ENCODE results near the gene HTR2B. TPM values are rescaled to one million over a fixed set of nuclear protein-coding genes. Genes with fewer than 3 reads are reported as not detected.

HTR2B gene
- polyA plus RNA-seq, 1 experiment = 1.2 TPM

DNA sequence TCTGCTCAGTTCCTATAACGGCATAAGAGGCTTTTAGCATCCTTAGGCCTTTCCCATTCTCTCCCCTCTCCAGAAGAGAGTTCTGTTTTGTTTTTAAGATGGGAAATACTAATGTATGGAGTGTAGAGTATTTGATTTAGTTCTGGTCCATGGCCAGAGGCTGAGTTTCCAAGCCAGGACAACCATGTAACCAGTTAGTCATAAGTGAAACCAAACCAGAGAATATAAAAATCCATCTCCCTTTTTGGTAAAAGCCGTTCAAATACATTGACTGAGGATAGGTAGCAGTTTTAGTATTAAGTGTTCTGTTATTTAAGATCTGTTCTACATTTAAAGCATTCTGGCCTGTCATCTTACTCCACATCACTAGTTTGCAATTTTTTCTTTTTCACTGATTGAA lies 65.1 kb downstream of the HTR2B start:
- H3K27ac ChIP-seq (ENCODE audit: low read depth, low read length) = no peak overlapping the region
- no peaks in the 10 kb centered on the region; the same call in 1 of the 2 replicates for H3K9me3 ChIP-seq (ENCODE audit: control insufficient read depth, insufficient read depth, low read length)
- no peak overlapping the region for H3K4me3 ChIP-seq (ENCODE audit: low read depth, low read length)
- no peaks in the 10 kb centered on the region for H3K27me3 ChIP-seq (ENCODE audit: control insufficient read depth, insufficient read depth, low read length)
- ChIA-PET CTCF (no interaction called here), POLR2A (interaction anchor here (0.7 kb wide), 1 partner anchor 120 kb away, joined by 3 read pairs; no protein-coding TSS in a partner anchor)
- TF ChIP-seq CTCF (IDR thresholded peaks at IDR 0.05; ENCODE audit: low read depth, low read length) = no peak
- DNase-seq (ENCODE audit: low read depth, low spot score) = no peak

GRCh38 chr2:231058761-231059550 lies 65.9 kb downstream of the HTR2B start:
- no peaks in the 10 kb centered on the region for H3K27me3 ChIP-seq (ENCODE audit: control insufficient read depth, insufficient read depth, low read length)
- CTCF ChIA-PET = interaction anchor here (0.6 to 1.9 kb wide), 5 partner anchors 45 to 393 kb away, joined by 3 to 5 read pairs (median 4); no protein-coding TSS in a partner anchor
- H3K27ac ChIP-seq (ENCODE audit: low read depth, low read length) = no peak overlapping the region
- no peak for TF ChIP-seq CTCF (IDR thresholded peaks at IDR 0.05; ENCODE audit: low read depth, low read length)
- no peaks in the 10 kb centered on the region; the same call in 1 of the 2 replicates for H3K9me3 ChIP-seq (ENCODE audit: control insufficient read depth, insufficient read depth, low read length)
- no peak overlapping the region; the same call in 1 of the 2 replicates for H3K4me3 ChIP-seq (ENCODE audit: low read depth, low read length)
- DNase-seq (ENCODE audit: low read depth, low spot score) = no peak
- POLR2A ChIA-PET = interaction anchor here (0.7 to 1.1 kb wide), 2 partner anchors 121 to 405 kb away, joined by 3 to 4 read pairs; partner anchors contain the start of gene NCL

Small RNA genes within 50 kb of the gene (small RNA-seq; reads per million reads assigned to genes)
- not detected for gene RNU1-93P (ENCODE audit: insufficient read length, low read depth)

Other genes starting within 250 kb of the HTR2B start
- gene GPR55, start 199.8 kb downstream of the HTR2B start, polyA plus RNA-seq (2011; rRNA removed) = not detected in 2 replicates
- not detected in 2 replicates for gene SPATA3, start 128.9 kb downstream of the HTR2B start, polyA plus RNA-seq (2011; rRNA removed)
- gene C2orf72, start 87.5 kb downstream of the HTR2B start, polyA plus RNA-seq (2011; rRNA removed) = 0.02 TPM in 1 of 2 replicates, not detected in the other
- gene PSMD1, start 68.2 kb downstream of the HTR2B start, polyA plus RNA-seq (2011; rRNA removed) = 203 and 211 TPM in 2 replicates
- 49.4 and 51.2 TPM in 2 replicates for gene ARMC9, start 73.6 kb upstream of the HTR2B start, polyA plus RNA-seq (2011; rRNA removed)